ENCODE data around the gene ZGLP1.

GRCh38 chr19:10290876-10291553 is 18.6 kb downstream of the ZGLP1 start:
- TF ChIP-seq SUZ12 (IDR thresholded peaks at IDR 0.05; ENCODE audit: extremely low read depth, insufficient read depth, insufficient read length) (no peak), ZNF274 (IDR thresholded peaks at IDR 0.05; ENCODE audit: low read depth, low read length) (no peak)

Data from NT2/D1 (cell line).